GM12891 (cell line): Measurements from ENCODE around the gene ERLEC1.
A peak's percentile ranks its signal among the peaks of the same experiment; 100 is the strongest.
"Not testable (repeated sequence)": the region's sequence is repeated elsewhere in the genome, so short reads cannot be mapped to it uniquely, and the experiment has no call there.

Source experiments
- DNase-seq: peaks from one replicate; pipeline ENCODE4 v3.0.0; 2011; ENCODE audit warnings: low spot score; ENCODE audit not compliant: insufficient read length
- FAIRE-seq: peaks from 2 replicates; lab custom pipeline; 2011; peaks lifted over from hg19 to GRCh38; lab: Jason Lieb, UNC
- PAX5 ChIP-seq: IDR thresholded peaks from 2 replicates; pipeline ENCODE4 v1.6.1; 2011; ENCODE audit warnings: low read length, moderate library complexity, mild to moderate bottlenecking; ENCODE audit not compliant: insufficient read depth, severe bottlenecking
- POLR2A ChIP-seq: IDR thresholded peaks from 2 replicates; pipeline ENCODE4 v1.6.1; 2011; ENCODE audit warnings: low read depth, low read length, control low read depth
- POLR2AphosphoS5 ChIP-seq: IDR thresholded peaks from 2 replicates; pipeline ENCODE4 v1.6.1; 2011; ENCODE audit warnings: low read depth, low read length, control low read depth
- POU2F2 ChIP-seq: IDR thresholded peaks from 2 replicates; pipeline ENCODE4 v1.6.1; 2011; ENCODE audit warnings: low read depth, mild to moderate bottlenecking, control low read depth, low read length, moderate library complexity
- SPI1 ChIP-seq: IDR thresholded peaks from 2 replicates; pipeline ENCODE4 v1.6.1; 2011; ENCODE audit warnings: low read depth, low read length, control low read depth
- TAF1 ChIP-seq: IDR thresholded peaks from 2 replicates; pipeline ENCODE4 v1.6.1; 2011; ENCODE audit warnings: low read depth, low read length, control low read depth

The ERLEC1 gene

DNA sequence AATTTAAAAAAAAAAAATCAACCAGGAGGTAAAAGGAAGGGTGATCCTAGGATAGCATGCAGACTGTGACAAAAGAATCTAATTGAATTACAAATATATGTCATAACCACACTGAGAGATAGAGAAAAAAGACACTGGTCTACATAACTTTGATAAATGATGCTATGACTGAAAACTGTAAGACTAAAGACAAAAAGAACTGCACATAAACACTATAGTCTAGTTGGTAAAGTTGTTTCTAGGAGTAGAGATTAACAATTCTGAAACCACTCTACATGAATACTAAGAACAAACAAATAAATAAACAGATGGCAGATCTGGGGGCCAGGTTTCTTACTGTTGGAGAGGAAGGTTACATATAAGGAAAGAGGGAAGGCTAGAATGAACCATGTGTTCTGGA is 33.8 kb upstream of the ERLEC1 start:
- no peak for DNase-seq
- TF ChIP-seq TAF1 (no peak), POLR2AphosphoS5 (no peak), POLR2A (no peak), POU2F2 (no peak), SPI1 (no peak), PAX5 (no peak)
- no peak for FAIRE-seq

GRCh38 chr2:53755121-53755520 is 31.7 kb upstream of the ERLEC1 start:
- FAIRE-seq (no peak), DNase-seq (no peak)
- TF ChIP-seq POU2F2 (no peak), POLR2A (no peak), PAX5 (no peak), TAF1 (no peak)

DNA sequence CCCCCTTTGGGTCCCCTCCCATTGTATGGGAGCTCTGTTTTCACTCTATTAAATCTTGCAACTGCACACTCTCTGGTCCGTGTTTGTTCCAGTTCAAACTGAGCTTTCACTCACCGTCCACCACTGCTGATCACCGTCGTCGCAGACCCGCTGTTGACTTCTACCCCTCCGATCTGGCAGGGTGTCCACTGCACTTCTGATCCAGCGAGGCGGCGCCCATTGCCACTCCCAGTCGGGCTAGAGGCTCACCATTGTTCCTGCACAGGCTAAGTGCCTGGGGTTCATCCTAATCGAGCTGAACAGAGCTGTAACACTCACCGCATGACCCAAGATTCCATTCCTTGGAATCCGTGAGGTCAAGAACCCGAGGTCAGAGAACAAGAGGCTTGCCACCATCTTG is 30.2 kb upstream of the ERLEC1 start:
- FAIRE-seq: no peak
- TF ChIP-seq POLR2AphosphoS5 (no peak), TAF1 (no peak), POU2F2 (no peak), SPI1 (no peak), POLR2A (no peak), PAX5 (no peak)

GRCh38 chr2:53757206-53757605 is 29.6 kb upstream of the ERLEC1 start:
- not testable (repeated sequence) for DNase-seq, FAIRE-seq

More for the DNA sequence above, 30.2 kb upstream of the ERLEC1 start:
- no peak for DNase-seq

- TF ChIP-seq POLR2A (no peak), POU2F2 (no peak), SPI1 (no peak), TAF1 (no peak), PAX5 (no peak), POLR2AphosphoS5 (no peak)
- FAIRE-seq (no peak), DNase-seq (no peak)
Measured at GRCh38 chr2:53765767-53766166, 21.1 kb upstream of the ERLEC1 start.

DNA sequence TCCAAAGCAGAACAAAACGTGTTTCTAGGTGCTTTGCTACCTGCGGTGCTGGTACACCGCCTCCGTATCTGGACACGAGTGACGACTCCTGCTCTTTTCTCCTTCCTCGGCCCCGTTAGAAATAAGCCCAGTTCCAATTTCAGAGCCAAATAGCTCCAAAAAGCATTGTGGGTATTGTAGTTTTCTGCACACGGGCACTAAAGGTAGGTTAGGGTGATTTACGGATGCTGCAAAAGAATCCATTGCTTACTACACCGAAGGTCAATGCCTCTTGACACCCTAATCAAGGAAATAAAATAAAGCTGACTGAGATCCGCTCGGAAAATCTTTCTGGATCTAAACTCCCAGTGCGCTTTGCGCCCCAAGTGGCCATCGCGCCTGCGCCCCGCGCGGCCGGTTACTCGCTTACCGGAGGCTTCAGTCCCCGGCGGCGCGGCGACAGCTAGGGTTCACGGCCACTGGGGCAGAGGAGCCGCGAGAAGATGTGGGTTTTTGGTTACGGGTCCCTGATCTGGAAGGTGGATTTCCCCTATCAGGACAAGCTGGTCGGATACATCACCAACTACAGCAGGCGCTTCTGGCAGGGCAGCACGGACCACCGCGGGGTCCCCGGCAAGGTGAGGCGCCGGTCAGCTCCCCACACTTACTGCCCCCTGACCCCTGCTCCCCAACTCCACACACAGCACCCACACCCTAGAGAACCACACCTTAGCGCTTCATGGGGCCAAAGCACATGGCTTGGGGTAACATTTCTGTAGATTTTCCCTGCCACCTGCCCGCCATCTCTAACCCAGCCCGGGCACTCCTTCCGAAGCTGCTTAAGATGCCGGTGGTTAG is 19.2 kb upstream of the ERLEC1 start, which contains the start of gene CHAC2:
Gene CHAC2, plus strand, starts transcription at position 400 of the 837 bp plus-strand sequence. Its CDS starts 83 bp downstream, at position 483.
- peak; percentile 97 for FAIRE-seq
- peak; percentile 88 for TF ChIP-seq POLR2AphosphoS5
- no peak for TF ChIP-seq SPI1
- peak; percentile 82 for TF ChIP-seq POLR2A
- TF ChIP-seq POU2F2: peak; percentile 80
- TF ChIP-seq PAX5: peak; percentile 97
- TF ChIP-seq TAF1: peak; percentile 58; the same call in 1 of the 2 replicates
- DNase-seq: peak; percentile 68

GRCh38 chr2:53768242-53768542 is 18.7 kb upstream of the ERLEC1 start:
- DNase-seq (no peak), FAIRE-seq (no peak)
- TF ChIP-seq POLR2A (no peak), PAX5 (no peak), POLR2AphosphoS5 (no peak), POU2F2 (no peak), TAF1 (no peak; the same call in 1 of the 2 replicates), SPI1 (no peak)

- no peak for TF ChIP-seq POLR2A
- no peak for TF ChIP-seq POU2F2
- no peak for DNase-seq
- FAIRE-seq: peak; percentile 48
Measured at GRCh38 chr2:53769318-53769945, 17.4 kb upstream of the ERLEC1 start.

- peak; percentile 33 for FAIRE-seq
- TF ChIP-seq POLR2AphosphoS5 (no peak), PAX5 (no peak), TAF1 (no peak), POLR2A (no peak), POU2F2 (no peak), SPI1 (no peak)
- DNase-seq: no peak
Measured at GRCh38 chr2:53770264-53770663, 16.6 kb upstream of the ERLEC1 start.

- DNase-seq (no peak), FAIRE-seq (peak; percentile 5)
- TF ChIP-seq POLR2AphosphoS5 (no peak), POLR2A (no peak), TAF1 (no peak), PAX5 (no peak), POU2F2 (no peak), SPI1 (peak; percentile 75)
Measured at GRCh38 chr2:53777134-53777533, 9.7 kb upstream of the ERLEC1 start.
